Measurements from ENCODE around the gene MLLT6.

The MLLT6 gene

DNA sequence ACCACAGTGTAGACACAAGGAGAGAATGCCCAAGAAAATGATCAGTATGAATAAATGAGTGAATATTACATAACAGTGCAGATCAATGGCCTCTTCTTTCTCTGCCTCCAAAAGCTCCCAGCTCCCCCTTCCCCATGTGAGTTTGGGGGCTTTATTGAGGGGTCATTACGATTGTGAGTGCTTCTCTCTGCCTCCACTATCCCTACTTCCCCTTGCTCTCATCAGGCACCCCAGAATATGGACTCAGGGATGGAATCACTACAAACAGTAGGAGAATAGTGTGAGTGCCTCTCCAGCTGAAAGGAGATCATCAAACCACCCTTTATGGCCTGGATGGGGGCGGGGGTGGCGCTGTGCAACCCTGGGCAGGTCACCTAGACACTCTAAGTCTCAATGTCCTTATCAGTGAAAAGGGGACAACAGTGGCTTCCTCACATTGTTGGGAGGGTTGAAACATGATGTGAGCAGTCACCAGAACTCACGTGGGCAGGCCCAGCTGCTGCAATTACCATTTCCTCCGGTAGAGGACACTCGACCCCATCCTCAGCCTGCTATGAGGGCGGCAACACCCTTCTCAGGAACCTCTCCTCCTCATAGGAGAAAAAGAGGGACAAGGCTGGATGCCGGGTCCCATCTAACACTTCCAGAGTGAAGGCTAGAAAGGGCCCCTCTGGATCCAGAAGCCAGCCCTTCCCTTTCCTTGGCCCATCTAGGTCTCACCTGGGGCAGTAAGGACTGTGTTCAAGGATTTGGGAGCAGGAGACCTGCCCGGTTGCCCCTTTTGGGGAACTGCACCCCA, 28.2 kb upstream of the MLLT6 start:
- DNase-seq: peak; percentile 80 to 81

DNA sequence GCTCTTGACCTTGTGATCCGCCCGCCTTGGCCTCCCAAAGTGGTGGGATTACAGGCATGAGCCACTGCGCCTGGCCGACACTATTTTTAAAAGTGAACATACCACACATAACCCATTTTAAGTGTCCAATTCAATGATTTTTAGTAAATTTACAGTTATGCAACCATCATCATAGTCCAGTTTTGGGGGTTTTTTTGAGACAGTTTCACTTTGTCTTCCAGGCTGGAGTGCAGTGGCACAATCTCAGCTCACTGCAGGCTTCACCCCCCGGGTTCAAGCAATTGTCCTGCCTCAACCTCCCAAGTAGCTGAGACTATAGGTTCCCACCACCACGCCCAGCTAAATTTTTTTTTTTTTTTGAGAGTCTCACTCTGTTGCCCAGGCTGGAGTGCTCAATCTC, 27.3 kb upstream of the MLLT6 start:
- no peak for DNase-seq

DNA sequence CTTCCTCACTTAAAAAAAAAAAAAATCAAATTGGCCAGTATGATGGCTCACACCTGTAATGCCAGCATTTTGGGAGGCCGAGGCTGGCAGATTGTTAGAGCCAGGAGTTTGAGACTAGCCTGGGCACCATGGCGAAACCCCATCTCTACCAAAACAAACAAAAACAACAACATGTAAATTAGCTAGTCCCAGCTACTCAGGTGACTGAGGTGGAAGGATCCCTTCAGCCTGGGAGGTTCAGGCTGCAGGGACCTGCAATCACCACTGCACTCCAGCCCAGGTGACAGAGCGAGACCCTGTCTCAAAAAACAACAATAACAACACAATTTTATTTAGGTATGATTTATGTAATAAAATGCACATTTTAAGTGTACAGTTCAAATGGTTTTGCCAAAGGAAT, 24.0 kb upstream of the MLLT6 start:
- DNase-seq: no peak

DNA sequence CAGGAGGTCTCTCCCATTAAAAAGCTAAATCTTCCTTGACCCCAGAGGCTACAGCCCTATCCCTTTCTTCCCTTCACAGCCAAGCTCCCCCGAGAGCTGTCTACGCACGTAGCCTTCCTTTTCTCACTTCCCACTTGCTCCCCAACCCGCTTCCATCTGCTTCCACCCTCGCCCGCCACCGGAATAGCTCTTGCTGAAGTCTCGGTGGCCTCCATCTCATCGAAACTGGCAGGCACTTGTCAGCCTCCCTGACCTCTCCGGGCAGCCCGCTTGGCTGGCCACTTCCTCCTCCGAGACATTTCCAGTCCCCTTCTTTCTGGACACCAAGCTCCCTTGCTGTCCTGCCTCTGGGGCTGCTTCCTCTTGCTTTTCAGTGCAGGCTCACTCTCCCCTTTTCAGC, 19.6 kb upstream of the MLLT6 start:
- no peak for DNase-seq

DNA sequence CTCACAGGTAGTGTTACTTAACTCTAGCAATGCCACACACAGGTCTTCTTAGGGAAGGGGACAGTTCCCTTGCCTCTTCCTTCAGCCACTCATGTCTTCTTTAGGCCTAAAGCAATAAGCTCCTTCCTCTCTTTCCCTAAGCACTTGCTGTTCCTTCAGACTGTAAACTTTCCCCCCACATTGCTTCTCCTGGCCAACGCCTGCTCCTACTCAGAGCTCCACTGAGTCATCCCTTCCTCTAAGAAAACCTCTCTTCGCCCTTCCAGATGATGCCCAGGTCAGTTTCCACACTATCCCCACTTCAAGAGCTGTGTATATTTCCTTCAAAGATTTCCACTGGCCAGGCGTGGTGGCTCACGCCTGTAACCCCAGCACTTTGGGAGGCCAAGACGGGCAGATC, 17.8 kb upstream of the MLLT6 start:
- DNase-seq: no peak

DNA sequence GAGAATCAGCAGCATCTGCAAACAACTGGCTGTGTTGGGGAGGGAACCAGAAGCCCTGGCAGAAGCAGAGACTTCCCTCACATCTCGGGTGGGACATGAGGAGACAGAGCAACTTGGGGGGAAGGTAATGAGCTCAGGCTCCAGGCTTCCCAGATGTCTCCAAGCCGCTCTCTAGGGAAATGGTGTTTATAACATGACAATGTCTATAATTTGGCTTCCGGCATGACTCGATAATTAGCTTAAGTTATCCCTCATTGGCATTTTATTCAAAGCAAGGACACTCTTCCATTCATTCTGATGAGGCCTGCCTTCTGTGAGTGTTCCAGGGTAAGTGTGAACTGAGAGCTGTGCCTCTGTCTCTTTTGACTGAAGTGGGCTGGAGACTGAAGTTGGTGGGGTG, 14.7 kb upstream of the MLLT6 start:
- DNase-seq: no peak

DNA sequence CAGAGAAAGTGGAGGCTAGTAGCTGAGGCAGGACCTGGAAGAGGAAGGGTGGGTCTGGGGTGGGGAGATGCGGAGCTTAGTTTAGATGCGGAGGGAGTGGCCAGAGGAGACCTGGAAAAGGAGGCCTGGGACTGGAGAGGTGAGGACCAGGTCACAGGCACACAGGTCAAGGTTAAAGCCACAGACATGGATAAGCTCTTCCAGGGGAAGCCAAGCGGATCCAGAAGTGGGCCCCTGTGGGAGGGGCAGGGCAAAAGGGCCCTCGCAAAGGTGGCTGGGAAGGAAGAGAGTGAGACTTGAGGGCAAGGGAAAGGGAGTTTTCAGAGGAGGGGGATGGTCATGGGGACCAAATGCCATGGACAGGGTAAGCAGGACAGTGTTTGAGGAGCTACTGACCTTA, 13.9 kb upstream of the MLLT6 start:
- no peak for DNase-seq

DNA sequence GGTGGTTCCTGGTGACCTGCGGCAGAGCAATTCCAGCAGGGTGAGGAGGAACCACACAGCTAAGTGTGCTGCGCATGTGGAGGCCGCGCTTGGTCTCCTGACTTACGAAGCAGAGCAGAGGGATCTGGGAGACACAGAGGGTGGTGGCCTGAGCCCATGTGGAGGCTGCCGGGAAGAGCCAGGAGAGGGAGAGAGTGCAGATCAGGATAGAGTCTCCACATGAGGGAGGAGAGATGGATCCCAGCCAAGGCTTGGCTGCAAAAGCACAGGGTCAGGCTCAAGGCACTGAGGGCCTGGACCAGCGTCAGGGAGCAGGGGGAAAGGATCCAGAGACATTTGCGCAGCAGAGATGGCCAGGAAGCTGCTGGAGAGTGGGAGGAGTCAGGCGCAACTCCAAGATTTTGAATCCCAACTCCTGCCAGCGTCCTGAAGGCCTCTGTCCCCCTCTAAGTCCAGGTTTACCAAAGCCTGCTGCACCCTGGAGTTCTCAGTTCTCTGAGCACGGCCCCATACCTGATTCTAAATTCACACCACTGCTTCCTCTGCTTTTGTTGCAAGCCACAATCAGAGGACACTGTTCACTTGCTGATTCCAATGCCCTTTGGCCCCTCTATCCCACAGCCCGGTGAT, 11.3 kb upstream of the MLLT6 start:
- no peak for DNase-seq

DNA sequence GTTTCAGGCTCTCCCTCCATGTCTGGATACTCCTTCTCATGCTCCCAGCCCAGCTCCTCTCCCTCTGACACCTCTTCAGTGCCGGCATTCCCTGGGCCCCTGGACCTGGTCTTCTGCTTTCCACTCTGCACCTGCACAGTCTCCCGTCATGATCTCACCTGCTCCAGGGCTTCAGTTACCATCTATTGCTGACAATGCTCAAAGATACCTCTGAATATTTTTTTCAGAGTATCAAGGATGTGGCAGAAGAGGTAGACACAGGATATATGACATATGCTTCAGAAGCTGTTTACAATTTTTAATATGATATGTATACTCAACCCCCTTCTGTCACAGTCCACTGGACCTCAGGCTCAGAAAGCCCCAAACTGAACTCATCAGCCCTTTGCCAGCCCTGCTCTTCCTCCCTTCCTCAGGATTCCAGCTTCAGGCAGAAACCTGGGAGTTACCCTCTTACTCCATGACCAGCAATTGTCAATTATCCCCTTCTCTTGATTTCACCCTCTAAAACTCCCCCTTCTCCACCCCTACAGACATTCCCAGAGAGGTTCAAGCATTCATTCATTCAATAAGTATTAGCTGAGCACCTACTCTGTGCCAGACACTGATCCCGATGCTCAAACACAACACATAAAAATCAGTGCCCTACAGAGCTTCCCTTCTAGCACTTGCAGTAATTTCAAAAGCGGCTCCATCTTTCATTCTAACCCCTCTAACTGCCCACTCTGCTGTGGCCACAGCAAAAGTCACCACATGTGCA, 7.8 kb upstream of the MLLT6 start:
- DNase-seq: no peak

DNA sequence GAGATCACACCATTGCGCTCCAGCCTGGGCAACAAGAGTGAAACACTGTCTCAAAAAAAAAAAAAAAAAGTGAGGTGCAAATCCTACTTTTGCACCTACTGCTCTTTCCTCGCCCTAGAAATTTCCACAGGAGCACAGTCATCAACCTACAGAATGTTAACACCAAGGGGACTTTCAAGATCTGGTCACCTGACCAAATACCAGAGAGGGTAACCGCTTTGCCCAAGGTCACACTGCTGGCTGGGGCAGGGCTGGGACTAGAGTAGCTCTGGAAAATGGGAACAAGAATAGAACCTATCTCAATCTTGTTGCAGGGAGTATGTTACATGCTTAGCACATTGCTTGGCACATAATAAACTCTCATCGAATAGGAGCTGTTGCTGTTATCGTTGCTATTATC, 6.3 kb upstream of the MLLT6 start:
- no peak for DNase-seq

DNA sequence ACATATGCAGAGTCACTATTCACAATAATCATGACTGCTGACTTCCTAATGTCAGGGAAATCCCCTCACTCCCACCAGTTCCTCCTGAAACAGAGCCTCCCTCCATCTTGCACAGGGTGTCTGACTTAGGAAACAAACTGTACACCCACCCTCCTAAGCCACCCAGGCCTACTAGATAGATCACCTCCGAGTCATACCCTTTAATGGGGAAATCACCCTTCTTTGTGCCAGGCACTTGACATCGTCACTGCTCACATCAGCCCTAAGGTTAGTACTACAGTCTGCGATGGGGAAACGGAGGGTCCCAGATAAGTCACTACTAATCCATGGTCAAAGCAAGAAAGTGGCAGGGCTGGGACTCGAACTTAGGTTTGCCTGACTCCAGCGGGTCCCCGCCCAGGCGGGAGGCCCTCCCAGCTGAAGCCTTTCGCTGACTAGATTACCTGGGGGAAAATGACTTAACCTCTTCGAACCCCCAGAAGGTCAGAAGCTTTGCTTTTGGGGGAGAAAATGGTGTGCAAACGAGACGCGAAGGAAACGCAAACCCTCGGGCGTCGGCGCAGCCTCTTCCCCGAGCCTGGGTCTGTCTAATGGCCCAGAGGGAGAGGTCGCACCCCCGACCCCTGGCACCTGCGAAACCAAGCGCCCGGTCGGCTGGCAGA, 3.4 kb upstream of the MLLT6 start:
- DNase-seq: peak; percentile 71 to 91

DNA sequence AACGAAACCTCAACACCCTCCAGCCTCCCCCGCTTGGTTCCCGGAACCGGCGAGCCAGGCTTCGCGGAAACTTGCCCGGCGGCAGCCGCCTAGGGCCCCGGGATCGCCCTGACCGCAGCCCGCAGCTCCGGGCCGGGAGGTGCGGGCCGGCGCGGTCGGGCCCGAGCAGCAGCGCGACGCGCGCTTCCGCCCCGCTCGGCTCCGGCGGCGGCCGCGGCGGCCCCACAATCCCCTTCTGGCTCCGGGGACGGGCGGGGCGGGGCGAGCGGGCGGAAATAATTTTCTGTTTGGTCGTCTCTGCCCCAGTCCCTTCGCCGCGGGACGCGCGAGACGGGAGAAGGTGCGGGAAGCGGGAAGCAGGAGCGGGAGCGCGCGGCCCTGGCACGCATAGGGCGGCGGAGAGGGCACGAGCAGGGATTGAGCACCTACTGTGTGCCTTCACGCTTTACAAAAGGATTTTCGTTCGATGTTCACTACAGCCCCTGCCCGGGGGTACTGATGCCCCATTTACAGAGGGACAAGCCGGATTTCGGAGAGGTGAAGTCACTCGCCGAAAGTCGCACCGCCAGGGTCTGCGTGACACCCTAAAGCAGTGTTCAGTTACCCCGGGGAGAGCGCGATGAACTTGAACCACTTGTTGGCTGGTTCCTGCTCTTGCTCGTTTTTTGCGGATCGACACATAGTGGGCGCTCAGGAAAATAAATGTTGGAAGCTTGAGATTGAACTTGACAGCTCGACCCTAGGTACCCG, 2.7 kb upstream of the MLLT6 start:
- peak; percentile 76 to 81 for DNase-seq

DNA sequence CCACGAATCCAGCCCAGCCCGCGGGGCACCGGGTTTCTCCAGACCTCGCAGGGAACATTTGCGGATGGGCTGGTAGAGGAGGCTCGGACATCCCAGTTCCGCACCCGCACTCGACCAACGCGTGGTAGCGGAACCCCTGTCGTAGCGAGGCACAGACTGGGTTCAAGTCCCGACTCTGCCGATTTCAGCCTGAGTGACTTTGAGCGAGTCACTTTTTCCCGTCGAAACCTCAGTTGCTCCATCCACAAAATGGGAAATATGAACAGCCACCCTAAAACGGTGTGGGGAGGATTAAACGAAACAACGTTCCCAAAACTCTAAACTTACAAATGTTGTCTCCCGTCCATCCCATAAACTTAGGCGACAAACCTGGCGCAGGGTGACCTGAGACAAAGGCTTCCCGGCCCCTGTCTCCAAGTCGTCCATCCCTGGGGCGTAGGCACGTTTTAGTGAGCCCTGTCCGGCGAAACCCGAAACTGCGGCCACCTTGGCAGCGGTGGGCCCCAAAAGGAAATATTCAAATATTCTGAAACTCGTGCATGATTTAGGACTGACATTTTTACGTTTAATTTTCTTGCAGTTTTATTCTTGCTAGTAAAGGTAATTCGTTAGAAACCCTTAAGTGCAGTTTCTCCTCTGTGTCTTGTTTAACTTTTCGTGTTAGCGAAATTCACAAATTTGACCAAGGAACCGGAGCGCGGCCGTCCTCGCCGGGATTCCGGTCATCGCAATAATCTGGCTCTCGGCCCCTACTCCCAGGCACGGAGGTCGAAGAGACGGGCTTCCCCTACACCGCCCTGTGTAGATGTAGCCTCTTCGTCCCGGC, 1.9 kb upstream of the MLLT6 start:
- peak; percentile 33 to 50 for DNase-seq

DNA sequence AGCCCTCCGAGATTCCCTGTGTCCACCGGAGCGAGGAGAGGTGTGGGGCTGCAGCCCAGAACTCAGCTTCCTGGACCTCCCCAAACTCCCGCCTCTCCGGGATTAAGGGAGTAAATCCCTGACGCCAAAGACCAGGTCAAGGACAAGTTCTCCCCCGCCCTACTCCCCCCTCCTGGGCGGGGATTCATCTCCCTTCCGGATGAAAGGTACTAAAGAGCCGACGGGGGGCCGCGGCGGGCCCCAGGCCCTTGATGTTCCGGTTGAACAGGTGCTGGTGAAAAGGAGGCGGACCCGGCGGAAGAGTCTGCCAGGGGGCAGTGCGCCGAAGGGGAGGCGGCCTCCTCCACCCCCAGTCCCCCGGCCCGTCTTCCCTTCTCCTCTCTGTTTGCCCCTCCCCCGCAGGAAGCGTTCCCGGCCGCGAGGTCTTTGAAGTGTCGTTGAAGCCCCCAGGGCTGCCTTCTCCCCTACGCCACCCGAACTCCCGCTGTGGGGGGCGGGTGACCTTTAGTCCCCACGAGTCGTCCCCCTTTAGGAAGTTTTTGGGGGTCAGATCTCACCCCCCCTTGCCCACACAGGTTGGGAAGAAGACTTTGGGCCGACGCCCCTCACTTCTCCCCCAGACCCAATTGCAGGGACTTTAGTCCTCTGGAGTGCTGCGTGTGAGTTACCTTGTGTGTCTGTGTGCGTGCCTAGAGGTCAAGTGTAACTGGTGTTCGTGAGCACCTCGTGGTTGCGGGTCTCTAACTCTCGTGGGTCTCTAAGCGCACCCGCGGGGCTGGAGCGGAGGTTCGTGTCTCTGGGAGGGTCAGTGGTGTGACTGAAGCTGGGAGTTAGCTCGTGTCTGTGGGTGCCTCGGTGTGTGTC, 1.1 kb upstream of the MLLT6 start:
- peak; percentile 89 to 93 for DNase-seq

DNA sequence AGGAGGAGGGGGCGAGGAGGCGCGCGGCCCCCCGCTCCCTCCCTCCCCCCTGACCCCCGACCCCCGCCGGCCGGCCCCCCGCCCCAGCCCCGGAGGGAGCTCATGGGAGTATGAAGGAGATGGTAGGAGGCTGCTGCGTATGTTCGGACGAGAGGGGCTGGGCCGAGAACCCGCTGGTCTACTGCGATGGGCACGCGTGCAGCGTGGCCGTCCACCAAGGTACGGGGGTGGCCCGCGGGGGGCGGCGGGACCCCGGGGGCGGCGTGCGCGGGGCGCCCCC, 390 bp downstream of the MLLT6 start:
- DNase-seq: no peak

DNA sequence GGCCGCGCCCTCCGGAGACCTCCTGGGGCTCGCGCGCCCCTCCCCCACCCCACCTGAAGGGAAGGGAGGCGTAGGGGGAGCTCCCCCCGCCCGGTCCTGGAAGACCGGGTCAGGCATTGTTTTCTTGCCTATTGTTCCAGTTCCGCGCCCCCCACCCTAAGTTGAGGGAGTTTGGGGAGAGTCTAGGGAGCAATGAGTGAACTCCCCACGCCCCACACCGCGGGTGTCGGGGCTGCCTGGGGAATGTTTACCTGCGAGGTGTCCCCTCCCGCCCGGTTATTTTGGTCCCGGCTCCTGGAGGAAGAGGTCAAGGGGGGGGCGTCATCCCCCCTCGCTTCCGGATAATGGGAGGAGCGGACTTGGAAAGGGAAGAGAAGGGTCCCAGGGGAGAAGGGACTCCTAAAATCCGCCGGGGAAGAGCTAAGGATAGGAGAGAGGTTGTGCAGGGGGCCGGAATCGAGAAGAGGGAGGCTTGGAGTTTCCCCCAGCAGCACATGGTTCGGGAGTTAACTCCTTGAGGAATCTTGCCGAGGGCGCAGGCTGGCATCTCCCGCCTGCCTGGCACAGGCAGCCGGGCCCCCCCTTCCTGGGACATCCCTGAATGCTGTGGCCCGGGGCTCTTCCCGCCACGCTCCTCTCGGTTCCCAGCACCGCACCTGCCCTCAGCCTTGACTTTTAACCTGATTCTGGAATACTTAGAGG, 881 bp downstream of the MLLT6 start:
- DNase-seq: peak; percentile 57 to 58

DNA sequence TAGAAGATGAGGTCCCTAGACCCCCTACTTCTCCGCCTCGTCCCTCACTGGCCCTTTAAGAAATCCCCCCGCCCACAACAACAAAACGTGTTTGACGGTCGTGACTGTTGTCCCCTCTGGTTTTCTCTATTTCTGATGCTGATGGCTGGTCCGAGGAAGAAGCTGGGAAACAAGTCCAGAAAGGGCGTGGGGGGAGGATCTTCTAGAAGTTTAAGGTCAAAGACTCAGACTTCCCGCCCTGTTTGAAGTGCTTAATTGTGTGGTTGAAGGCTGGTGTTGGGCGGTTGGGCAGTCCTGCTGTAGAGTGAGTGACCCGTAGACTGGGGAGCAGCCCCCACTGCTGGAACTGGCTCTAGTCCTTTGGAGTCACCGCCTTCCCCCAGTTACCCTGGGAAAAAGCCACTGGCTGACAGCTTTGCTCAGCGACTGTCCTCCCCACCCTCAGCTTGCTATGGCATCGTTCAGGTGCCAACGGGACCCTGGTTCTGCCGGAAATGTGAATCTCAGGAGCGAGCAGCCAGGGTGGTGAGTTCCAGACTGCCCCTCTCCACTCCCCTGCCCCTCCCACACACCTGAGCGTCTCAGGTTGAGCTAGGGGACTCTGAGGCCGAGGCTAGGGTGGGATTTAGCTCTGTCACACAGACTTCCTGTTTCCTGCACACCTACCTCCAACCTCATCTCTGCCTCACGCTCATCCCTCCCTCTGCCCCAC, 1.6 kb downstream of the MLLT6 start:
- DNase-seq: peak; percentile 40 to 73

DNA sequence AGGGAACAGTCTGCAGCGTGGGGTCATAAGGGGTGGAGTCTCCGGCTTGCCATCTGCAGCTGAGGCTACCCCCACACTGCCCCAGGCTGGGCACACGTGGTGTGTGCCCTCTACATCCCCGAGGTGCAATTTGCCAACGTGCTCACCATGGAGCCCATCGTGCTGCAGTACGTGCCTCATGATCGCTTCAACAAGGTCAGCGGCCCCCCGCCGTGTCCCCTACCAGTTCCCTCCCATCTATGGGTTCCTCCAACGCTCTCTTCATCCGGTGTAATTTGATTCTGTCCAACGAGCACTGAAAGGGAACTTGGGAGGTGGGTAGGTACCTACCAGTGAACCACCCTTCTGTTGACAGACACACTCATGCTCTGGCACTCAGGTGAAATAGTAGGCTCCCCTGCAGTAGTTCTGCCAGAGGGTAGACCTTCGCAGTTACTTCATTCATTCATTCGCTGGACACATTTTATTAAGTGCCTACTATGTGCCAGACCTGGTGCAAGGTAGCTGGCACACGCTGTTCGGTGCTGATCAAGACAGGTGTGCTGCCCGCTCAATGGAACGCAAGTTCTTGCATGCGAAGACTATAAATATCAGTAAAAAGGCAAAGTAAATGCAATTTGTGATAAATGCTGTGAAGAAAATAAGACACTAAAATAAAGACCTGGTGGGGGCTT, 2.7 kb downstream of the MLLT6 start:
- DNase-seq: no peak

All from stimulated activated CD4-positive, alpha-beta T cell treated with anti-CD3 and anti-CD28 coated beads, Interleukin-4, amount 100 ng/mL, for 4 hours (primary cell).